IMR-90 (cell line): ENCODE measurements around the gene ORC2. TPM values are rescaled to one million over a fixed set of nuclear protein-coding genes. Genes with fewer than 3 reads are reported as not detected.

Experiments used
- ATAC-seq: fragments of 200-7000 bp; cut with Tn5 transposase; 2 replicates; pipeline ENCODE4 v1.9.1; 2020; ENCODE audit warnings: low read depth, mild to moderate bottlenecking, moderate library complexity
- BruUV-seq: library from RNA; stranded (reverse); fragments of 400-500 nt; replicated peaks from 2 replicates; lab custom pipeline; 2021; lab: Mats Ljungman, UMichigan
- CTCF ChIA-PET: fragments of 300-600 bp; formaldehyde crosslinking; extraction: SDS; loops from one replicate; lab custom pipeline; 2021; ENCODE audit warnings: antibody characterized with exemption; lab: Yijun Ruan, JAX
- POLR2A ChIA-PET: fragments of 300-600 bp; sonication (Branson Sonifier 250); formaldehyde crosslinking; loops from one replicate; lab custom pipeline; 2022; ENCODE audit warnings: antibody characterized with exemption; ENCODE audit not compliant: unreplicated experiment; lab: Charles Lee
- DNase-seq: peaks from one replicate; pipeline ENCODE4 v3.0.0; 2013
- H2AFZ ChIP-seq: replicated peaks from 2 replicates; pipeline ENCODE3; 2013; ENCODE audit warnings: low read length, mild to moderate bottlenecking; ENCODE audit not compliant: poor library complexity
- H2AK5ac ChIP-seq: 2 replicates; pipeline ENCODE4 v1.6.1; 2013; ENCODE audit warnings: low read depth, low read length, inconsistent platforms
- H2AK9ac ChIP-seq: replicated peaks from 2 replicates; pipeline ENCODE3; 2013; ENCODE audit warnings: mild to moderate bottlenecking, low read depth, low read length, moderate library complexity; ENCODE audit not compliant: poor library complexity
- H2BK120ac ChIP-seq: 2 replicates; pipeline ENCODE4 v1.6.1; 2013; ENCODE audit warnings: low read depth, low read length, inconsistent platforms
- H2BK15ac ChIP-seq: 3 replicates; pipeline ENCODE4 v1.6.1; 2013; ENCODE audit warnings: low read depth, low read length, inconsistent platforms
- H2BK20ac ChIP-seq: 2 replicates; pipeline ENCODE4 v1.6.1; 2013; ENCODE audit warnings: low read depth, mild to moderate bottlenecking, inconsistent platforms, low read length, moderate library complexity
- H2BK5ac ChIP-seq: 2 replicates; pipeline ENCODE4 v1.6.1; 2013; ENCODE audit warnings: mild to moderate bottlenecking, low read depth, low read length, inconsistent platforms; ENCODE audit not compliant: poor library complexity, severe bottlenecking
- H3K14ac ChIP-seq: replicated peaks from 2 replicates; pipeline ENCODE4 v1.6.1; 2013; ENCODE audit warnings: low read depth, low read length, inconsistent platforms
- H3K18ac ChIP-seq: 2 replicates; pipeline ENCODE4 v1.6.1; 2013; ENCODE audit warnings: low read depth, low read length, control low read depth
- H3K23ac ChIP-seq: 2 replicates; pipeline ENCODE4 v1.6.1; 2013; ENCODE audit warnings: low read depth, low read length, inconsistent platforms
- H3K27ac ChIP-seq: 2 replicates; pipeline ENCODE4 v1.5.1; 2013; ENCODE audit warnings: mild to moderate bottlenecking, control low read depth, low read length; ENCODE audit not compliant: insufficient read depth
- H3K27me3 ChIP-seq: 2 replicates; pipeline ENCODE4 v1.6.1; 2013; ENCODE audit warnings: low read length; ENCODE audit not compliant: control insufficient read depth, insufficient read depth
- H3K36me3 ChIP-seq: 2 replicates; pipeline ENCODE4 v1.6.1; 2013; ENCODE audit warnings: low read length, mixed read lengths; ENCODE audit not compliant: control insufficient read depth, insufficient read depth
- H3K4ac ChIP-seq: 2 replicates; pipeline ENCODE4 v1.6.1; 2013; ENCODE audit warnings: low read depth, low read length, inconsistent platforms
- H3K4me1 ChIP-seq: 2 replicates; pipeline ENCODE4 v1.6.1; 2013; ENCODE audit warnings: low read length, mixed read lengths; ENCODE audit not compliant: control insufficient read depth, insufficient read depth
- H3K4me2 ChIP-seq: 2 replicates; pipeline ENCODE4 v1.6.1; 2013; ENCODE audit warnings: low read depth, mild to moderate bottlenecking, control low read depth, low read length, moderate library complexity
- H3K4me3 ChIP-seq: 2 replicates; pipeline ENCODE4 v1.5.1; 2013; ENCODE audit warnings: low read depth, mild to moderate bottlenecking, control low read depth, low read length, moderate library complexity; ENCODE audit not compliant: insufficient read depth
- H3K56ac ChIP-seq: 2 replicates; pipeline ENCODE4 v1.6.1; 2013; ENCODE audit warnings: low read length, inconsistent platforms; ENCODE audit not compliant: insufficient read depth; ENCODE audit errors: extremely low read depth
- H3K79me1 ChIP-seq, 2 experiments: 2 replicates each; pipeline ENCODE4 v1.6.1; 2013; ENCODE audit warnings: low read length in 2 of 2, inconsistent platforms in 1 of 2, low read depth in 1 of 2
- H3K9ac ChIP-seq: 2 replicates; pipeline ENCODE4 v1.6.1; 2013; ENCODE audit warnings: low read depth, low read length, control low read depth
- H3K9me1 ChIP-seq: 2 replicates; pipeline ENCODE4 v1.6.1; 2013; ENCODE audit warnings: low read length, inconsistent platforms; ENCODE audit not compliant: insufficient read depth
- H3K9me3 ChIP-seq: 2 replicates; pipeline ENCODE4 v1.6.1; 2013; ENCODE audit warnings: low read length; ENCODE audit not compliant: control insufficient read depth, insufficient read depth
- H4K20me1 ChIP-seq: 2 replicates; pipeline ENCODE4 v1.6.1; 2013; ENCODE audit warnings: low read length, inconsistent platforms; ENCODE audit not compliant: insufficient read depth
- H4K5ac ChIP-seq: 2 replicates; pipeline ENCODE4 v1.6.1; 2013; ENCODE audit warnings: mild to moderate bottlenecking, low read depth, low read length, control low read depth
- H4K8ac ChIP-seq, 2 experiments: 2 replicates each; pipeline ENCODE4 v1.6.1; 2013; ENCODE audit warnings: low read depth in 2 of 2, low read length in 2 of 2, control low read depth in 1 of 2, inconsistent platforms in 1 of 2
- H4K91ac ChIP-seq: 2 replicates; pipeline ENCODE4 v1.6.1; 2013; ENCODE audit warnings: low read depth, low read length, inconsistent platforms; ENCODE audit not compliant: insufficient read depth
- CEBPB ChIP-seq: IDR thresholded peaks from 2 replicates; pipeline ENCODE4 v1.6.1; 2012; ENCODE audit warnings: low read depth, low read length, improper control_type of control experiment
- MAFK ChIP-seq: IDR thresholded peaks from 2 replicates; pipeline ENCODE4 v1.6.1; 2012; ENCODE audit warnings: low read depth, low read length, improper control_type of control experiment
- RFX5 ChIP-seq: IDR thresholded peaks from 2 replicates; pipeline ENCODE4 v1.8.0; 2012; ENCODE audit warnings: low read depth, mild to moderate bottlenecking, low read length, moderate library complexity
- dilution Hi-C: fragments of 300-500 bp; cut with HindIII; formaldehyde crosslinking; loops from one replicate; pipeline ENCODE4 v1.14.3; 2018; ENCODE audit warnings: low sequenced_read_pairs; ENCODE audit not compliant: unreplicated experiment
- in situ Hi-C: fragments of 300-500 bp; cut with MboI; formaldehyde crosslinking; loops from 3 replicates; pipeline ENCODE4 v1.14.3; 2019; ENCODE audit warnings: low sequenced_read_pairs, inconsistent platforms, mixed read lengths
- intact Hi-C: fragments of 100-400 bp; cut with micrococcal nuclease; formaldehyde crosslinking; loops from 2 replicates; pipeline ENCODE4 v1.10.0; 2022
- polyA plus RNA-seq, 3 experiments: library from polyadenylated mRNA; depleted of rRNA; stranded (reverse); fragments of >200 nt; gene quantifications; 2 replicates each; pipeline ENCODE4 v1.2.3, GENCODE V29; 2012; ENCODE audit warnings: low replicate concordance in 1 of 3
- total RNA-seq: library from RNA; depleted of rRNA; stranded (reverse); fragments of >200 nt; gene quantifications from 2 replicates; pipeline ENCODE4 v1.2.3, GENCODE V29; 2012

The ORC2 gene
- total and polyA plus RNA-seq, 2 of the 4 experiments (the other 2 are of a cell fraction) = 4.4 to 10.0 TPM

GRCh38 chr2:200899482-200899881, 64.0 kb downstream of the ORC2 start:
- Histone ChIP-seq H2BK120ac (no peak overlapping the region), H3K27me3 (no peaks in the 10 kb centered on the region), H2AK5ac (no peak overlapping the region), H3K4ac (no peak overlapping the region), H3K9me1 (no peaks in the 10 kb centered on the region), H4K8ac (no peak overlapping the region), H4K5ac (no peak overlapping the region), H3K36me3 (peaks cover 25% of the 10 kb centered on the region), H2BK5ac (no peak overlapping the region), H3K4me3 (no peak overlapping the region), H3K14ac (no peak overlapping the region), H3K9ac (no peak overlapping the region), H3K4me1 (no peaks in the 10 kb centered on the region), H2BK15ac (no peak overlapping the region), H2BK20ac (no peak overlapping the region), H2AFZ (no peak overlapping the region), H3K9me3 (no peaks in the 10 kb centered on the region), H3K18ac (no peak overlapping the region), H3K27ac (no peak overlapping the region), H2AK9ac (no peak overlapping the region), H3K56ac (no peak overlapping the region), H4K20me1 (no peaks in the 10 kb centered on the region), H3K4me2 (no peak overlapping the region), H3K23ac (no peak overlapping the region), H4K91ac (no peak overlapping the region), H3K79me1 (peaks cover 5 to 6% of the 10 kb centered on the region in 2 experiments; a peak in 3 of 4 replicates)
- intact Hi-C loops (no loop called here), dilution Hi-C loops (no loop called here), in situ Hi-C loops (no loop called here)
- POLR2A ChIA-PET = no interaction called here
- ATAC-seq = no peak
- TF ChIP-seq RFX5 (no peak), CEBPB (no peak), MAFK (peak; percentile 65)
- no peak for DNase-seq
- no TSS peak for BruUV-seq
- CTCF ChIA-PET = interaction anchor here (0.6 kb wide), 2 partner anchors 185 to 789 kb away, joined by 3 to 5 read pairs; no protein-coding TSS in a partner anchor
